Measurements from ENCODE around the gene XBP1.

- TF ChIP-seq CTCF (IDR thresholded peaks at IDR 0.05; ENCODE audit: low read depth, low read length, missing input control) (no peak), NR2F2 (IDR thresholded peaks at IDR 0.05) (no peak), RAD21 (IDR thresholded peaks at IDR 0.05) (peak; percentile 4 to 38), EGR1 (IDR thresholded peaks at IDR 0.05; ENCODE audit: low read depth in 2 of 2) (peak in 1 of 2 donors; percentile 15), ATF3 (IDR thresholded peaks at IDR 0.05) (peak; percentile 82), HNF4G (IDR thresholded peaks at IDR 0.05) (no peak), GABPA (IDR thresholded peaks at IDR 0.05 in 1 of 2, conservative IDR thresholded peaks at IDR 0.05 in 1 of 2) (peak; percentile 13 to 36), SP1 (IDR thresholded peaks at IDR 0.05) (peak; percentile 48), TAF1 (conservative IDR thresholded peaks at IDR 0.05) (no peak), FOXA1 (IDR thresholded peaks at IDR 0.05) (no peak), JUND (IDR thresholded peaks at IDR 0.05) (peak in 1 of 2 donors; percentile 43), MAX (IDR thresholded peaks at IDR 0.05) (no peak), RXRA (IDR thresholded peaks at IDR 0.05) (no peak)
Measured at GRCh38 chr22:28798810-28799605, 1.4 kb downstream of the XBP1 start.
